PC-3 (cell line): ENCODE data around the gene KCNH3. TPM values are rescaled to one million over a fixed set of nuclear protein-coding genes. Genes with fewer than 3 reads are reported as not detected.

Experiments
- ATAC-seq: fragments of 200-7000 bp; cut with Tn5 transposase; 2 replicates; pipeline ENCODE4 v1.9.1; 2020; ENCODE audit warnings: mild to moderate bottlenecking, moderate library complexity
- BruUV-seq: library from RNA; stranded (reverse); fragments of 400-500 nt; replicated peaks from 2 replicates; lab custom pipeline; 2021; lab: Mats Ljungman, UMichigan
- CTCF ChIA-PET: fragments of 300-600 bp; sonication (Branson Sonifier 250); formaldehyde crosslinking; loops from one replicate; lab custom pipeline; 2022; ENCODE audit warnings: antibody characterized with exemption; lab: Charles Lee
- POLR2A ChIA-PET: fragments of 300-600 bp; sonication (Branson Sonifier 250); formaldehyde crosslinking; loops from one replicate; lab custom pipeline; 2022; ENCODE audit warnings: antibody characterized with exemption; ENCODE audit not compliant: unreplicated experiment; lab: Charles Lee
- DNase-seq: peaks from one replicate; pipeline ENCODE4 v3.0.0-alpha.2; 2015
- H2AFZ ChIP-seq: fragments of 300-600 bp; sonication (generic); 2 replicates; pipeline ENCODE4 v1.6.0; 2016; ENCODE audit warnings: antibody characterized with exemption, low read length
- H3F3A ChIP-seq: fragments of 300-600 bp; sonication (generic); one replicate; pipeline ENCODE4 v1.6.0; 2017; ENCODE audit warnings: antibody characterized with exemption, low read length, control low read depth, mild to moderate bottlenecking; ENCODE audit not compliant: unreplicated experiment
- H3K27ac ChIP-seq: fragments of 300-600 bp; sonication (generic); 2 replicates; pipeline ENCODE4 v1.5.1; 2016; ENCODE audit warnings: mild to moderate bottlenecking, low read length
- H3K27me3 ChIP-seq: fragments of 300-600 bp; sonication (generic); 2 replicates; pipeline ENCODE4 v1.6.1; 2016; ENCODE audit warnings: low read length, mixed read lengths
- H3K36me3 ChIP-seq: fragments of 300-600 bp; sonication (generic); 2 replicates; pipeline ENCODE4 v1.6.1; 2016; ENCODE audit warnings: low read depth, mixed run types, low read length, mixed read lengths
- H3K4me1 ChIP-seq: fragments of 300-600 bp; sonication (generic); 2 replicates; pipeline ENCODE4 v1.5.1; 2016; ENCODE audit warnings: low read length; ENCODE audit not compliant: insufficient read depth
- H3K4me2 ChIP-seq: fragments of 300-600 bp; sonication (generic); 2 replicates; pipeline ENCODE4 v1.6.0; 2016; ENCODE audit warnings: low read length
- H3K4me3 ChIP-seq: fragments of 300-600 bp; sonication (generic); 2 replicates; pipeline ENCODE4 v1.5.1; 2016; ENCODE audit warnings: mild to moderate bottlenecking, low read length, mixed read lengths
- H3K79me2 ChIP-seq: fragments of 300-600 bp; sonication (generic); 2 replicates; pipeline ENCODE4 v1.6.1; 2017; ENCODE audit warnings: low read length, mixed read lengths
- H3K9ac ChIP-seq: fragments of 300-600 bp; sonication (generic); 2 replicates; pipeline ENCODE4 v1.6.0; 2016; ENCODE audit warnings: mild to moderate bottlenecking, low read length
- H3K9me2 ChIP-seq: fragments of 300-600 bp; sonication (generic); replicated peaks from 2 replicates; pipeline ENCODE4 v1.6.1; 2016; ENCODE audit warnings: mixed run types, low read length, mixed read lengths
- H3K9me3 ChIP-seq: fragments of 300-600 bp; sonication (generic); 2 replicates; pipeline ENCODE4 v1.6.1; 2016; ENCODE audit warnings: low read length, mixed read lengths
- H4K20me1 ChIP-seq: fragments of 300-600 bp; sonication (generic); 2 replicates; pipeline ENCODE4 v1.6.1; 2016; ENCODE audit warnings: low read length, mixed read lengths
- CTCF ChIP-seq: fragments of 300-600 bp; sonication (generic); conservative IDR thresholded peaks from 2 replicates; pipeline ENCODE4 v1.5.1; 2017; ENCODE audit warnings: antibody characterized with exemption, low read depth, mild to moderate bottlenecking, low read length
- EZH2 ChIP-seq: fragments of 300-600 bp; sonication (generic); IDR thresholded peaks from one replicate; pipeline ENCODE4 v1.6.1; 2017; ENCODE audit warnings: antibody characterized with exemption, mild to moderate bottlenecking, low read length; ENCODE audit not compliant: unreplicated experiment
- EZH2phosphoT487 ChIP-seq: fragments of 300-600 bp; sonication (generic); IDR thresholded peaks from 2 replicates; pipeline ENCODE4 v1.6.1; 2018; ENCODE audit warnings: mild to moderate bottlenecking, antibody characterized with exemption, low read length, borderline replicate concordance
- intact Hi-C: fragments of 100-400 bp; cut with micrococcal nuclease; formaldehyde crosslinking; loops from 2 replicates; pipeline ENCODE4 v1.9.0; 2023
- total RNA-seq: library from RNA; depleted of rRNA; stranded (reverse); fragments of >200 nt; gene quantifications from 2 replicates; pipeline ENCODE4 v1.2.3, GENCODE V29; 2014

The KCNH3 gene
- total RNA-seq, 1 experiment from 2014 or later: 0.07 TPM

- no TSS peak for BruUV-seq
- H3K4me3 ChIP-seq: no peak overlapping the region
- no peaks in the 10 kb centered on the region for H3F3A ChIP-seq
- ChIA-PET POLR2A (interaction anchor here (0.7 kb wide), 1 partner anchor 100 kb away, joined by 8 read pairs; no protein-coding TSS in a partner anchor), CTCF (no interaction called here)
- H3K4me1 ChIP-seq: 0 out of 2 replicates have a peak, but pooled peaks cover 4% of the 10 kb centered on the region
- ATAC-seq: peak; percentile 76
- H4K20me1 ChIP-seq: no peaks in the 10 kb centered on the region
- H3K36me3 ChIP-seq: peaks cover 19% of the 10 kb centered on the region; the same call in 1 of the 2 replicates
- no peak for TF ChIP-seq EZH2
- no peaks in the 10 kb centered on the region for H3K9me3 ChIP-seq
- DNase-seq: peak; percentile 35
- intact Hi-C loops: no loop called here
- no peak overlapping the region for H3K4me2 ChIP-seq
- no peaks in the 10 kb centered on the region for H3K79me2 ChIP-seq
- no peak overlapping the region for H3K27ac ChIP-seq
- H3K27me3 ChIP-seq: no peaks in the 10 kb centered on the region
- H2AFZ ChIP-seq: no peak overlapping the region
- no peaks in the 10 kb centered on the region for H3K9me2 ChIP-seq
- no peak overlapping the region for H3K9ac ChIP-seq
Measured at GRCh38 chr12:49524660-49525324, 14.0 kb upstream of the KCNH3 start.

- no peak overlapping the region for H3K4me3 ChIP-seq
- POLR2A ChIA-PET: no interaction called here
- H3K9ac ChIP-seq: no peak overlapping the region
- DNase-seq (no peak), ATAC-seq (no peak)
- no TSS peak for BruUV-seq
- H3F3A ChIP-seq: no peaks in the 10 kb centered on the region
- CTCF ChIA-PET: no interaction called here
- 0 out of 2 replicates have a peak, but pooled peaks cover 4% of the 10 kb centered on the region for H3K4me1 ChIP-seq
- TF ChIP-seq CTCF: no peak
- no peak for TF ChIP-seq EZH2
- TF ChIP-seq EZH2phosphoT487: no peak
- no peak overlapping the region for H3K27ac ChIP-seq
- no peaks in the 10 kb centered on the region for H3K27me3 ChIP-seq
- no peak overlapping the region for H3K4me2 ChIP-seq
- no peaks in the 10 kb centered on the region for H4K20me1 ChIP-seq
- H3K9me3 ChIP-seq: no peaks in the 10 kb centered on the region
- peaks cover 19% of the 10 kb centered on the region; the same call in 1 of the 2 replicates for H3K36me3 ChIP-seq
- H2AFZ ChIP-seq: no peak overlapping the region
- H3K9me2 ChIP-seq: no peaks in the 10 kb centered on the region
- no peaks in the 10 kb centered on the region for H3K79me2 ChIP-seq
- intact Hi-C loops: no loop called here
Measured at GRCh38 chr12:49525942-49526341, 12.9 kb upstream of the KCNH3 start.

- no peak for DNase-seq
- H3K27ac ChIP-seq: no peak overlapping the region
- ChIA-PET POLR2A (no interaction called here), CTCF (no interaction called here)
- H3K9ac ChIP-seq: no peak overlapping the region
- no peaks in the 10 kb centered on the region for H3K9me3 ChIP-seq
- TF ChIP-seq EZH2phosphoT487 (no peak), EZH2 (no peak)
- no peaks in the 10 kb centered on the region for H3K9me2 ChIP-seq
- no peaks in the 10 kb centered on the region for H3F3A ChIP-seq
- intact Hi-C loops: no loop called here
- H4K20me1 ChIP-seq: no peaks in the 10 kb centered on the region
- no peak for ATAC-seq
- H2AFZ ChIP-seq: no peak overlapping the region
- H3K27me3 ChIP-seq: no peaks in the 10 kb centered on the region
- no peak overlapping the region for H3K4me2 ChIP-seq
- peaks cover 19% of the 10 kb centered on the region for H3K36me3 ChIP-seq
- H3K79me2 ChIP-seq: no peaks in the 10 kb centered on the region
- no TSS peak for BruUV-seq
- 0 out of 2 replicates have a peak, but pooled peaks cover 4% of the 10 kb centered on the region for H3K4me1 ChIP-seq
- no peak overlapping the region for H3K4me3 ChIP-seq
Measured at GRCh38 chr12:49527361-49528130, 11.3 kb upstream of the KCNH3 start.
